K562 (cell line): ENCODE results near the gene R3HDM2. TPM values are rescaled to one million over a fixed set of nuclear protein-coding genes. Genes with fewer than 3 reads are reported as not detected.

Experiments
- DACH1 ChIP-seq: fragments of 450-650 bp; IDR thresholded peaks from 2 replicates; pipeline ENCODE4 v1.6.1; 2018; ENCODE audit not compliant: partially characterized antibody
- FOS ChIP-seq: IDR thresholded peaks from 3 replicates; pipeline ENCODE4 v1.6.1; 2011; ENCODE audit not compliant: insufficient read length; ENCODE audit errors: extremely low read depth
- KDM2B ChIP-seq: fragments of 250-450 bp; sonication (Bioruptor Pico); IDR thresholded peaks from 2 replicates; pipeline ENCODE4 v1.8.0; 2021; ENCODE audit warnings: mild to moderate bottlenecking, moderate library complexity
- NFE2L1 ChIP-seq: fragments of 450-650 bp; IDR thresholded peaks from 2 replicates; pipeline ENCODE4 v1.6.1; 2016; ENCODE audit warnings: missing genetic modification characterization, low read depth, mild to moderate bottlenecking, missing compliant biosample characterization, moderate library complexity, borderline replicate concordance
- PHF8 ChIP-seq: fragments of 200-600 bp; sonication (generic); IDR thresholded peaks from 2 replicates; pipeline ENCODE4 v1.6.1; 2012; ENCODE audit warnings: mixed run types, mild to moderate bottlenecking, inconsistent platforms, low read length, moderate library complexity, borderline replicate concordance
- RNF2 ChIP-seq: sonication (generic); IDR thresholded peaks from 2 replicates; pipeline ENCODE4 v1.6.1; 2016
- SIN3A ChIP-seq, 2 experiments: fragments of 150-350 bp in 1 of 2; IDR thresholded peaks; 2 replicates each; pipeline ENCODE4 v1.6.1; 2011 to 2016; ENCODE audit warnings: borderline replicate concordance in 2 of 2, low read depth in 2 of 2, low read length in 2 of 2, mild to moderate bottlenecking in 2 of 2, moderate library complexity in 2 of 2; ENCODE audit not compliant: control insufficient read depth in 1 of 2
- TFAM ChIP-seq: fragments of 250-450 bp; sonication (Bioruptor Pico); conservative IDR thresholded peaks from 2 replicates; pipeline ENCODE4 v1.5.0; 2021; ENCODE audit warnings: mild to moderate bottlenecking, moderate library complexity
- ZBTB8A ChIP-seq: fragments of 450-650 bp; IDR thresholded peaks from 2 replicates; pipeline ENCODE4 v1.6.1; 2018; ENCODE audit warnings: mild to moderate bottlenecking, moderate library complexity; ENCODE audit not compliant: partially characterized antibody
- ZNF24 ChIP-seq: fragments of 450-650 bp; IDR thresholded peaks from 2 replicates; pipeline ENCODE4 v1.6.1; 2016
- ZNF263 ChIP-seq: sonication (generic); formaldehyde crosslinking; IDR thresholded peaks from 2 replicates; pipeline ENCODE4 v1.8.0; 2022; ENCODE audit warnings: mild to moderate bottlenecking, missing genetic modification reagents, borderline replicate concordance
- polyA plus RNA-seq, 8 experiments: library from polyadenylated mRNA; depleted of rRNA in 4 of 8; stranded (reverse) in 5 of 8; unstranded in 3 of 8; fragments of >200 nt; fragmentation: Nextera tagmentation in 2 of 8; fragmentation: Illumina TruSeq in 1 of 8; extraction: Ambion mirVana in 2 of 8; extraction: Trizol in 1 of 8; gene quantifications; 2 replicates each; pipeline versions ENCODE4 v1.2.1 to v1.2.3, GENCODE V29; 2011 to 2014; ENCODE audit warnings: inconsistent platforms in 1 of 8, missing spikeins in 1 of 8
- total RNA-seq, 7 experiments: library from RNA; depleted of rRNA in 6 of 7; stranded (reverse); fragments of >200 nt in 6 of 7; fragmentation: Illumina TruSeq in 2 of 7; extraction: Trizol in 2 of 7; gene quantifications; 2 replicates each; pipeline versions ENCODE4 v1.2.1 to v1.2.3, GENCODE V29; 2011 to 2021; ENCODE audit warnings: low replicate concordance in 1 of 7
- TF ChIP-seq, protein P1 (sequence below): sonication (generic); formaldehyde crosslinking; IDR thresholded peaks from 2 replicates; pipeline ENCODE4 v1.8.0; 2023; ENCODE audit warnings: mild to moderate bottlenecking, missing genetic modification reagents
- TF ChIP-seq, protein P2 (sequence below): fragments of 250-450 bp; sonication (Bioruptor Pico); IDR thresholded peaks from 2 replicates; pipeline ENCODE4 v1.4.0; 2020
- TF ChIP-seq, protein P3 (sequence below): sonication (generic); formaldehyde crosslinking; IDR thresholded peaks from 2 replicates; pipeline ENCODE4 v1.8.0; 2023; ENCODE audit warnings: missing genetic modification reagents, mild to moderate bottlenecking, borderline replicate concordance
- TF ChIP-seq, protein P4 (sequence below), 2 experiments: fragments of 250-450 bp in 1 of 2; fragments of 450-650 bp in 1 of 2; sonication (Bioruptor Pico) in 1 of 2; IDR thresholded peaks; 2 replicates each; pipeline versions ENCODE4 v1.6.1 to v1.8.0; 2016 to 2021; ENCODE audit warnings: mild to moderate bottlenecking in 2 of 2, moderate library complexity in 2 of 2, missing compliant biosample characterization in 1 of 2, missing genetic modification characterization in 1 of 2
- TF ChIP-seq, protein P5 (sequence below): sonication (generic); formaldehyde crosslinking; IDR thresholded peaks from 2 replicates; pipeline ENCODE4 v1.8.1; 2022; ENCODE audit warnings: missing genetic modification reagents

The R3HDM2 gene
- total and polyA plus RNA-seq, 9 of the 15 experiments (the other 6 are each of a cell fraction or from before 2014, with no cell fraction given), result 3.3 to 18.8 (median 9.0) TPM

DNA sequence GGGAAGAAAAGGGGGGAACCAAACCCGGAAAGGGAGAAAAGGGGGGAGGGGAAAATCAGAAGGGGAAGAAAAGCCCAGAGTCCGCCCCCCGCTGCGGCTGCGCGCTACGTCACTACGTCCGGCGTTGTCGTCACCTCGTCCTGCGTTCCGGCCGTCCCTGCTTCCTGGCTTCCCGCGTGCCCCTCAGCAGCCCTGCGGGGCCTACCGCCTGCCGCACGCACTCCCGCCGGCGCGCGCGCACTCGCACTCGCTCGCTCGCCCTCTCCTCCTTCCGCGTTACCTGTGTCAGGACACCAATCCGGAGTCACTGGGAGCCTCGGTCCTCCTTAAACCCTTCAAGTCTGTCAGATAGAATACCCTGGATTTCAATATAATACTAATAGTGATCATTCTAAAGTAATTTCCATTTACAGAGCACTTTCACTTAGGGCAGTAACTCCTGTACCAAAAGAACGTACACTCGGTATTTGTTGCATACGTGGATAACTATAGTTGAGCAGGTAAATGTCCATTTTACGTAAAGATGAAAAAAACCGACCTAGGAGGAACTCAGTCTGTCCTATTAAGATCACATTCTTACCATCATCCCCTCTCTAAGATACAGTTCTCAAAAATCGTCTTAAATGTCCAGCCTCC is at the start of gene R3HDM2 (continued):
- TF ChIP-seq, protein P1, sequence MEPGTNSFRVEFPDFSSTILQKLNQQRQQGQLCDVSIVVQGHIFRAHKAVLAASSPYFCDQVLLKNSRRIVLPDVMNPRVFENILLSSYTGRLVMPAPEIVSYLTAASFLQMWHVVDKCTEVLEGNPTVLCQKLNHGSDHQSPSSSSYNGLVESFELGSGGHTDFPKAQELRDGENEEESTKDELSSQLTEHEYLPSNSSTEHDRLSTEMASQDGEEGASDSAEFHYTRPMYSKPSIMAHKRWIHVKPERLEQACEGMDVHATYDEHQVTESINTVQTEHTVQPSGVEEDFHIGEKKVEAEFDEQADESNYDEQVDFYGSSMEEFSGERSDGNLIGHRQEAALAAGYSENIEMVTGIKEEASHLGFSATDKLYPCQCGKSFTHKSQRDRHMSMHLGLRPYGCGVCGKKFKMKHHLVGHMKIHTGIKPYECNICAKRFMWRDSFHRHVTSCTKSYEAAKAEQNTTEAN (CRISPR knock-in tag), result no peak
- TF ChIP-seq TFAM (CRISPR knock-in tag), result no peak
- TF ChIP-seq, protein P2, sequence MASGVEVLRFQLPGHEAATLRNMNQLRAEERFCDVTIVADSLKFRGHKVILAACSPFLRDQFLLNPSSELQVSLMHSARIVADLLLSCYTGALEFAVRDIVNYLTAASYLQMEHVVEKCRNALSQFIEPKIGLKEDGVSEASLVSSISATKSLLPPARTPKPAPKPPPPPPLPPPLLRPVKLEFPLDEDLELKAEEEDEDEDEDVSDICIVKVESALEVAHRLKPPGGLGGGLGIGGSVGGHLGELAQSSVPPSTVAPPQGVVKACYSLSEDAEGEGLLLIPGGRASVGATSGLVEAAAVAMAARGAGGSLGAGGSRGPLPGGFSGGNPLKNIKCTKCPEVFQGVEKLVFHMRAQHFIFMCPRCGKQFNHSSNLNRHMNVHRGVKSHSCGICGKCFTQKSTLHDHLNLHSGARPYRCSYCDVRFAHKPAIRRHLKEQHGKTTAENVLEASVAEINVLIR, result peak; percentile 82
- no peak for TF ChIP-seq KDM2B
- TF ChIP-seq PHF8, result peak; percentile 51; the same call in 1 of the 2 replicates
- TF ChIP-seq, protein P3, sequence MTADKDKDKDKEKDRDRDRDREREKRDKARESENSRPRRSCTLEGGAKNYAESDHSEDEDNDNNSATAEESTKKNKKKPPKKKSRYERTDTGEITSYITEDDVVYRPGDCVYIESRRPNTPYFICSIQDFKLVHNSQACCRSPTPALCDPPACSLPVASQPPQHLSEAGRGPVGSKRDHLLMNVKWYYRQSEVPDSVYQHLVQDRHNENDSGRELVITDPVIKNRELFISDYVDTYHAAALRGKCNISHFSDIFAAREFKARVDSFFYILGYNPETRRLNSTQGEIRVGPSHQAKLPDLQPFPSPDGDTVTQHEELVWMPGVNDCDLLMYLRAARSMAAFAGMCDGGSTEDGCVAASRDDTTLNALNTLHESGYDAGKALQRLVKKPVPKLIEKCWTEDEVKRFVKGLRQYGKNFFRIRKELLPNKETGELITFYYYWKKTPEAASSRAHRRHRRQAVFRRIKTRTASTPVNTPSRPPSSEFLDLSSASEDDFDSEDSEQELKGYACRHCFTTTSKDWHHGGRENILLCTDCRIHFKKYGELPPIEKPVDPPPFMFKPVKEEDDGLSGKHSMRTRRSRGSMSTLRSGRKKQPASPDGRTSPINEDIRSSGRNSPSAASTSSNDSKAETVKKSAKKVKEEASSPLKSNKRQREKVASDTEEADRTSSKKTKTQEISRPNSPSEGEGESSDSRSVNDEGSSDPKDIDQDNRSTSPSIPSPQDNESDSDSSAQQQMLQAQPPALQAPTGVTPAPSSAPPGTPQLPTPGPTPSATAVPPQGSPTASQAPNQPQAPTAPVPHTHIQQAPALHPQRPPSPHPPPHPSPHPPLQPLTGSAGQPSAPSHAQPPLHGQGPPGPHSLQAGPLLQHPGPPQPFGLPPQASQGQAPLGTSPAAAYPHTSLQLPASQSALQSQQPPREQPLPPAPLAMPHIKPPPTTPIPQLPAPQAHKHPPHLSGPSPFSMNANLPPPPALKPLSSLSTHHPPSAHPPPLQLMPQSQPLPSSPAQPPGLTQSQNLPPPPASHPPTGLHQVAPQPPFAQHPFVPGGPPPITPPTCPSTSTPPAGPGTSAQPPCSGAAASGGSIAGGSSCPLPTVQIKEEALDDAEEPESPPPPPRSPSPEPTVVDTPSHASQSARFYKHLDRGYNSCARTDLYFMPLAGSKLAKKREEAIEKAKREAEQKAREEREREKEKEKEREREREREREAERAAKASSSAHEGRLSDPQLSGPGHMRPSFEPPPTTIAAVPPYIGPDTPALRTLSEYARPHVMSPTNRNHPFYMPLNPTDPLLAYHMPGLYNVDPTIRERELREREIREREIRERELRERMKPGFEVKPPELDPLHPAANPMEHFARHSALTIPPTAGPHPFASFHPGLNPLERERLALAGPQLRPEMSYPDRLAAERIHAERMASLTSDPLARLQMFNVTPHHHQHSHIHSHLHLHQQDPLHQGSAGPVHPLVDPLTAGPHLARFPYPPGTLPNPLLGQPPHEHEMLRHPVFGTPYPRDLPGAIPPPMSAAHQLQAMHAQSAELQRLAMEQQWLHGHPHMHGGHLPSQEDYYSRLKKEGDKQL (CRISPR knock-in tag), result no peak
- TF ChIP-seq ZNF263 (CRISPR knock-in tag), result peak; percentile 68; the same call in 1 of the 2 replicates
- peak in 1 of 2 experiments; percentile 43; a peak in 2 of 4 replicates for TF ChIP-seq SIN3A (IDR thresholded peaks at IDR 0.05; ENCODE audit: borderline replicate concordance in 2 of 2, control insufficient read depth in 1 of 2, low read depth in 2 of 2, low read length in 2 of 2)
- TF ChIP-seq FOS, result no peak
- TF ChIP-seq RNF2, result peak; percentile 77
- TF ChIP-seq ZBTB8A, result no peak
- TF ChIP-seq DACH1, result no peak
- TF ChIP-seq, protein P4, sequence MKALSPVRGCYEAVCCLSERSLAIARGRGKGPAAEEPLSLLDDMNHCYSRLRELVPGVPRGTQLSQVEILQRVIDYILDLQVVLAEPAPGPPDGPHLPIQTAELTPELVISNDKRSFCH (CRISPR knock-in tag; IDR thresholded peaks at IDR 0.05), result no peak
- TF ChIP-seq, protein P4 (tag; IDR thresholded peaks at IDR 0.05), result no peak
- TF ChIP-seq, protein P5, sequence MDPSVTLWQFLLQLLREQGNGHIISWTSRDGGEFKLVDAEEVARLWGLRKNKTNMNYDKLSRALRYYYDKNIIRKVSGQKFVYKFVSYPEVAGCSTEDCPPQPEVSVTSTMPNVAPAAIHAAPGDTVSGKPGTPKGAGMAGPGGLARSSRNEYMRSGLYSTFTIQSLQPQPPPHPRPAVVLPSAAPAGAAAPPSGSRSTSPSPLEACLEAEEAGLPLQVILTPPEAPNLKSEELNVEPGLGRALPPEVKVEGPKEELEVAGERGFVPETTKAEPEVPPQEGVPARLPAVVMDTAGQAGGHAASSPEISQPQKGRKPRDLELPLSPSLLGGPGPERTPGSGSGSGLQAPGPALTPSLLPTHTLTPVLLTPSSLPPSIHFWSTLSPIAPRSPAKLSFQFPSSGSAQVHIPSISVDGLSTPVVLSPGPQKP, result no peak
- TF ChIP-seq NFE2L1, result no peak
- TF ChIP-seq ZNF24, result no peak
